Ishikawa (cell line): ENCODE results near the gene STMN3.

Experiments
- CEBPB ChIP-seq: IDR thresholded peaks from 2 replicates; pipeline ENCODE4 v1.6.1; 2012
- CREB1 ChIP-seq: IDR thresholded peaks from 2 replicates; pipeline ENCODE4 v1.6.1; 2012; ENCODE audit warnings: low read depth
- EP300 ChIP-seq: IDR thresholded peaks from 2 replicates; pipeline ENCODE4 v1.6.1; 2012; ENCODE audit warnings: borderline replicate concordance
- NFIC ChIP-seq: IDR thresholded peaks from 2 replicates; pipeline ENCODE4 v1.6.1; 2012
- RAD21 ChIP-seq: IDR thresholded peaks from 2 replicates; pipeline ENCODE4 v1.6.1; 2012; ENCODE audit warnings: low read depth
- REST ChIP-seq: IDR thresholded peaks from 2 replicates; pipeline ENCODE4 v1.6.1; 2012; ENCODE audit warnings: low read depth, mild to moderate bottlenecking
- TEAD4 ChIP-seq: IDR thresholded peaks from 2 replicates; pipeline ENCODE4 v1.6.1; 2012
- USF1 ChIP-seq: IDR thresholded peaks from 2 replicates; pipeline ENCODE4 v1.6.1; 2012
- YY1 ChIP-seq: IDR thresholded peaks from 2 replicates; pipeline ENCODE4 v1.6.1; 2012; ENCODE audit warnings: low read depth

- TF ChIP-seq EP300 (no peak), RAD21 (no peak), CEBPB (no peak), USF1 (no peak), CREB1 (no peak), YY1 (no peak), REST (no peak), TEAD4 (no peak), NFIC (no peak)
These were observed 20.7 kb upstream of the STMN3 start for GRCh38 chr20:63673951-63674350.
